ENCODE results near the gene SAMD5. TPM values are rescaled to one million over a fixed set of nuclear protein-coding genes. Genes with fewer than 3 reads are reported as not detected.

The SAMD5 gene
- total and polyA plus RNA-seq, 9 of the 15 experiments (the other 6 are each of a cell fraction or from before 2014, with no cell fraction given) = 0.15 to 0.91 (median 0.55) TPM

GRCh38 chr6:147467428-147467827 is 41.1 kb upstream of the SAMD5 start (continued):
- no peak for TF ChIP-seq ZNF512 (tag; IDR thresholded peaks at IDR 0.05)
- TF ChIP-seq MXI1 (IDR thresholded peaks at IDR 0.05; ENCODE audit: low read depth, low read length) = no peak
- TF ChIP-seq ATF1 (CRISPR knock-in tag; IDR thresholded peaks at IDR 0.05) = no peak
- TF ChIP-seq ATF1 (tag; IDR thresholded peaks at IDR 0.05) = no peak
- TF ChIP-seq ZNF668 (CRISPR knock-in tag; IDR thresholded peaks at IDR 0.05) = peak; percentile 86; the same call in 1 of the 2 replicates
- TF ChIP-seq, protein P1, sequence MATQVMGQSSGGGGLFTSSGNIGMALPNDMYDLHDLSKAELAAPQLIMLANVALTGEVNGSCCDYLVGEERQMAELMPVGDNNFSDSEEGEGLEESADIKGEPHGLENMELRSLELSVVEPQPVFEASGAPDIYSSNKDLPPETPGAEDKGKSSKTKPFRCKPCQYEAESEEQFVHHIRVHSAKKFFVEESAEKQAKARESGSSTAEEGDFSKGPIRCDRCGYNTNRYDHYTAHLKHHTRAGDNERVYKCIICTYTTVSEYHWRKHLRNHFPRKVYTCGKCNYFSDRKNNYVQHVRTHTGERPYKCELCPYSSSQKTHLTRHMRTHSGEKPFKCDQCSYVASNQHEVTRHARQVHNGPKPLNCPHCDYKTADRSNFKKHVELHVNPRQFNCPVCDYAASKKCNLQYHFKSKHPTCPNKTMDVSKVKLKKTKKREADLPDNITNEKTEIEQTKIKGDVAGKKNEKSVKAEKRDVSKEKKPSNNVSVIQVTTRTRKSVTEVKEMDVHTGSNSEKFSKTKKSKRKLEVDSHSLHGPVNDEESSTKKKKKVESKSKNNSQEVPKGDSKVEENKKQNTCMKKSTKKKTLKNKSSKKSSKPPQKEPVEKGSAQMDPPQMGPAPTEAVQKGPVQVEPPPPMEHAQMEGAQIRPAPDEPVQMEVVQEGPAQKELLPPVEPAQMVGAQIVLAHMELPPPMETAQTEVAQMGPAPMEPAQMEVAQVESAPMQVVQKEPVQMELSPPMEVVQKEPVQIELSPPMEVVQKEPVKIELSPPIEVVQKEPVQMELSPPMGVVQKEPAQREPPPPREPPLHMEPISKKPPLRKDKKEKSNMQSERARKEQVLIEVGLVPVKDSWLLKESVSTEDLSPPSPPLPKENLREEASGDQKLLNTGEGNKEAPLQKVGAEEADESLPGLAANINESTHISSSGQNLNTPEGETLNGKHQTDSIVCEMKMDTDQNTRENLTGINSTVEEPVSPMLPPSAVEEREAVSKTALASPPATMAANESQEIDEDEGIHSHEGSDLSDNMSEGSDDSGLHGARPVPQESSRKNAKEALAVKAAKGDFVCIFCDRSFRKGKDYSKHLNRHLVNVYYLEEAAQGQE (IDR thresholded peaks at IDR 0.05; ENCODE audit: borderline replicate concordance) = no peak
- TF ChIP-seq, protein P1 (CRISPR knock-in tag; IDR thresholded peaks at IDR 0.05; ENCODE audit: low read depth) = no peak
- TF ChIP-seq SUPT5H (IDR thresholded peaks at IDR 0.05) = no peak
- TF ChIP-seq E2F3 (CRISPR knock-in tag; IDR thresholded peaks at IDR 0.05) = 0 out of 2 replicates have a peak, but pooled peaks have one; percentile 14
- TF ChIP-seq STAT5B (CRISPR knock-in tag; IDR thresholded peaks at IDR 0.05) = no peak
- peak; percentile 82; the same call in 1 of the 2 replicates for TF ChIP-seq NFXL1 (CRISPR knock-in tag; IDR thresholded peaks at IDR 0.05)
- TF ChIP-seq, protein P2, sequence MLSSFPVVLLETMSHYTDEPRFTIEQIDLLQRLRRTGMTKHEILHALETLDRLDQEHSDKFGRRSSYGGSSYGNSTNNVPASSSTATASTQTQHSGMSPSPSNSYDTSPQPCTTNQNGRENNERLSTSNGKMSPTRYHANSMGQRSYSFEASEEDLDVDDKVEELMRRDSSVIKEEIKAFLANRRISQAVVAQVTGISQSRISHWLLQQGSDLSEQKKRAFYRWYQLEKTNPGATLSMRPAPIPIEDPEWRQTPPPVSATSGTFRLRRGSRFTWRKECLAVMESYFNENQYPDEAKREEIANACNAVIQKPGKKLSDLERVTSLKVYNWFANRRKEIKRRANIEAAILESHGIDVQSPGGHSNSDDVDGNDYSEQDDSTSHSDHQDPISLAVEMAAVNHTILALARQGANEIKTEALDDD (IDR thresholded peaks at IDR 0.05) = no peak
- TF ChIP-seq GATAD2A (IDR thresholded peaks at IDR 0.05) = no peak
- TF ChIP-seq SMARCC2 (IDR thresholded peaks at IDR 0.05; ENCODE audit: low read depth) = no peak
- TF ChIP-seq, protein P3, sequence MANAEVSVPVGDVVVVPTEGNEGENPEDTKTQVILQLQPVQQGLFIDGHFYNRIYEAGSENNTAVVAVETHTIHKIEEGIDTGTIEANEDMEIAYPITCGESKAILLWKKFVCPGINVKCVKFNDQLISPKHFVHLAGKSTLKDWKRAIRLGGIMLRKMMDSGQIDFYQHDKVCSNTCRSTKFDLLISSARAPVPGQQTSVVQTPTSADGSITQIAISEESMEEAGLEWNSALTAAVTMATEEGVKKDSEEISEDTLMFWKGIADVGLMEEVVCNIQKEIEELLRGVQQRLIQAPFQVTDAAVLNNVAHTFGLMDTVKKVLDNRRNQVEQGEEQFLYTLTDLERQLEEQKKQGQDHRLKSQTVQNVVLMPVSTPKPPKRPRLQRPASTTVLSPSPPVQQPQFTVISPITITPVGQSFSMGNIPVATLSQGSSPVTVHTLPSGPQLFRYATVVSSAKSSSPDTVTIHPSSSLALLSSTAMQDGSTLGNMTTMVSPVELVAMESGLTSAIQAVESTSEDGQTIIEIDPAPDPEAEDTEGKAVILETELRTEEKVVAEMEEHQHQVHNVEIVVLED (CRISPR knock-in tag; IDR thresholded peaks at IDR 0.05) = peak; percentile 47; the same call in 1 of the 2 replicates
- TF ChIP-seq MCM3 (IDR thresholded peaks at IDR 0.05) = no peak
- no peak for TF ChIP-seq CCAR2 (IDR thresholded peaks at IDR 0.05; ENCODE audit: low read depth, low read length)
- no peak for TF ChIP-seq HDAC2 (IDR thresholded peaks at IDR 0.05)
- TF ChIP-seq RBBP5 (IDR thresholded peaks at IDR 0.05; ENCODE audit: borderline replicate concordance, insufficient read depth, low read length, poor library complexity, severe bottlenecking) = no peak
- no peak for TF ChIP-seq ZNF217 (CRISPR knock-in tag; IDR thresholded peaks at IDR 0.05)

Measured in K562 (cell line).